AG04449 (cell line): ENCODE results near the gene EIF5A.
A peak's percentile ranks its signal among the peaks of the same experiment; 100 is the strongest.

Source experiments
- CTCF ChIA-PET: fragments of 350-600 bp; formaldehyde crosslinking; extraction: SDS; loops from one replicate; lab custom pipeline; 2021; ENCODE audit warnings: antibody characterized with exemption; lab: Yijun Ruan, JAX
- POLR2A ChIA-PET: fragments of 400-600, 350-600 bp; formaldehyde crosslinking; extraction: SDS; loops from one replicate; lab custom pipeline; 2020; ENCODE audit warnings: antibody characterized with exemption, inconsistent platforms; lab: Yijun Ruan, JAX
- DNase-seq: peaks from one replicate; pipeline ENCODE4 v3.0.0-alpha.2; 2010; ENCODE audit warnings: low read depth, low spot score
- H3K4me3 ChIP-seq: 2 replicates; pipeline ENCODE4 v1.5.1; 2011; ENCODE audit warnings: low read depth, mild to moderate bottlenecking, control low read depth, low read length
- CTCF ChIP-seq: IDR thresholded peaks from one replicate; pipeline ENCODE4 v1.5.1; 2011; ENCODE audit warnings: mild to moderate bottlenecking, moderate library complexity, low read length, control low read depth, inconsistent platforms; ENCODE audit not compliant: insufficient read depth; ENCODE audit errors: missing control alignments

Gene EIF5A

GRCh38 chr17:7309628-7310027, 2.2 kb downstream of the EIF5A start:
- no peak for DNase-seq
- H3K4me3 ChIP-seq = peak overlapping the region; percentile 92
- ChIA-PET CTCF (interaction anchor here (1.2 to 1.8 kb wide), 3 partner anchors 13 to 251 kb away, joined by 4 to 6 read pairs (median 5); no protein-coding TSS in a partner anchor), POLR2A (no interaction called here)
- no peak for TF ChIP-seq CTCF

- no peak for TF ChIP-seq CTCF
- DNase-seq = no peak
- ChIA-PET CTCF (interaction anchor here (0.7 to 1.4 kb wide), 4 partner anchors 13 to 17 kb away, joined by 3 to 5 read pairs (median 4); partner anchors contain the start of gene NEURL4), POLR2A (interaction anchor here (0.7 kb wide), 1 partner anchor 52 kb away, joined by 3 read pairs; no protein-coding TSS in a partner anchor)
- no peak overlapping the region for H3K4me3 ChIP-seq
Measured at GRCh38 chr17:7311110-7311705, 3.8 kb downstream of the EIF5A start.

GRCh38 chr17:7312432-7313087, 5.1 kb downstream of the EIF5A start:
- ChIA-PET CTCF (interaction anchor here (0.8 to 5.8 kb wide), 7 partner anchors 13 to 267 kb away, joined by 3 to 39 read pairs (median 6); partner anchors contain the start of gene NEURL4), POLR2A (interaction anchor here (2.6 kb wide), 1 partner anchor 17 kb away, joined by 18 read pairs; the partner anchor contains the start of gene NEURL4)
- TF ChIP-seq CTCF = no peak
- H3K4me3 ChIP-seq = no peak overlapping the region
- no peak for DNase-seq

- DNase-seq = no peak
- CTCF ChIA-PET = interaction anchor here (0.8 to 5.8 kb wide), 7 partner anchors 12 to 247 kb away, joined by 3 to 39 read pairs (median 6); no protein-coding TSS in a partner anchor
- H3K4me3 ChIP-seq = peak overlapping the region; percentile 15; the same call in 1 of the 2 replicates
- TF ChIP-seq CTCF = no peak
- POLR2A ChIA-PET = interaction anchor here (0.8 to 2.6 kb wide), 2 partner anchors 15 to 16 kb away, joined by 4 to 18 read pairs; partner anchors contain the start of gene NEURL4
Measured at GRCh38 chr17:7313088-7313889, 5.9 kb downstream of the EIF5A start.

- DNase-seq = no peak
- CTCF ChIA-PET = interaction anchor here (1.4 to 5.8 kb wide), 6 partner anchors 11 to 246 kb away, joined by 3 to 39 read pairs (median 7); no protein-coding TSS in a partner anchor
- no peak for TF ChIP-seq CTCF
- peak overlapping the region; percentile 81 for H3K4me3 ChIP-seq
- POLR2A ChIA-PET = interaction anchor here (0.8 to 2.6 kb wide), 3 partner anchors 14 to 29 kb away, joined by 3 to 18 read pairs (median 4); partner anchors contain the start of gene NEURL4
Measured at GRCh38 chr17:7313890-7314718, 6.7 kb downstream of the EIF5A start.
